ENCODE results near the gene CENPP.

The CENPP gene

GRCh38 chr9:92520837-92521236 lies 195.1 kb downstream of the CENPP start:
- TF ChIP-seq NFIC (IDR thresholded peaks at IDR 0.05) (no peak), EGR1 (IDR thresholded peaks at IDR 0.05) (no peak), RAD21 (IDR thresholded peaks at IDR 0.05; ENCODE audit: low read depth) (no peak), TCF12 (IDR thresholded peaks at IDR 0.05; ENCODE audit: low read depth) (no peak), USF1 (IDR thresholded peaks at IDR 0.05) (no peak), TAF1 (IDR thresholded peaks at IDR 0.05; ENCODE audit: low read depth) (no peak), ZBTB7A (IDR thresholded peaks at IDR 0.05; ENCODE audit: low read depth) (no peak), CEBPB (IDR thresholded peaks at IDR 0.05) (no peak)
- TF ChIP-seq, protein P1, sequence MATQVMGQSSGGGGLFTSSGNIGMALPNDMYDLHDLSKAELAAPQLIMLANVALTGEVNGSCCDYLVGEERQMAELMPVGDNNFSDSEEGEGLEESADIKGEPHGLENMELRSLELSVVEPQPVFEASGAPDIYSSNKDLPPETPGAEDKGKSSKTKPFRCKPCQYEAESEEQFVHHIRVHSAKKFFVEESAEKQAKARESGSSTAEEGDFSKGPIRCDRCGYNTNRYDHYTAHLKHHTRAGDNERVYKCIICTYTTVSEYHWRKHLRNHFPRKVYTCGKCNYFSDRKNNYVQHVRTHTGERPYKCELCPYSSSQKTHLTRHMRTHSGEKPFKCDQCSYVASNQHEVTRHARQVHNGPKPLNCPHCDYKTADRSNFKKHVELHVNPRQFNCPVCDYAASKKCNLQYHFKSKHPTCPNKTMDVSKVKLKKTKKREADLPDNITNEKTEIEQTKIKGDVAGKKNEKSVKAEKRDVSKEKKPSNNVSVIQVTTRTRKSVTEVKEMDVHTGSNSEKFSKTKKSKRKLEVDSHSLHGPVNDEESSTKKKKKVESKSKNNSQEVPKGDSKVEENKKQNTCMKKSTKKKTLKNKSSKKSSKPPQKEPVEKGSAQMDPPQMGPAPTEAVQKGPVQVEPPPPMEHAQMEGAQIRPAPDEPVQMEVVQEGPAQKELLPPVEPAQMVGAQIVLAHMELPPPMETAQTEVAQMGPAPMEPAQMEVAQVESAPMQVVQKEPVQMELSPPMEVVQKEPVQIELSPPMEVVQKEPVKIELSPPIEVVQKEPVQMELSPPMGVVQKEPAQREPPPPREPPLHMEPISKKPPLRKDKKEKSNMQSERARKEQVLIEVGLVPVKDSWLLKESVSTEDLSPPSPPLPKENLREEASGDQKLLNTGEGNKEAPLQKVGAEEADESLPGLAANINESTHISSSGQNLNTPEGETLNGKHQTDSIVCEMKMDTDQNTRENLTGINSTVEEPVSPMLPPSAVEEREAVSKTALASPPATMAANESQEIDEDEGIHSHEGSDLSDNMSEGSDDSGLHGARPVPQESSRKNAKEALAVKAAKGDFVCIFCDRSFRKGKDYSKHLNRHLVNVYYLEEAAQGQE (IDR thresholded peaks at IDR 0.05; ENCODE audit: low read depth), result no peak

DNA sequence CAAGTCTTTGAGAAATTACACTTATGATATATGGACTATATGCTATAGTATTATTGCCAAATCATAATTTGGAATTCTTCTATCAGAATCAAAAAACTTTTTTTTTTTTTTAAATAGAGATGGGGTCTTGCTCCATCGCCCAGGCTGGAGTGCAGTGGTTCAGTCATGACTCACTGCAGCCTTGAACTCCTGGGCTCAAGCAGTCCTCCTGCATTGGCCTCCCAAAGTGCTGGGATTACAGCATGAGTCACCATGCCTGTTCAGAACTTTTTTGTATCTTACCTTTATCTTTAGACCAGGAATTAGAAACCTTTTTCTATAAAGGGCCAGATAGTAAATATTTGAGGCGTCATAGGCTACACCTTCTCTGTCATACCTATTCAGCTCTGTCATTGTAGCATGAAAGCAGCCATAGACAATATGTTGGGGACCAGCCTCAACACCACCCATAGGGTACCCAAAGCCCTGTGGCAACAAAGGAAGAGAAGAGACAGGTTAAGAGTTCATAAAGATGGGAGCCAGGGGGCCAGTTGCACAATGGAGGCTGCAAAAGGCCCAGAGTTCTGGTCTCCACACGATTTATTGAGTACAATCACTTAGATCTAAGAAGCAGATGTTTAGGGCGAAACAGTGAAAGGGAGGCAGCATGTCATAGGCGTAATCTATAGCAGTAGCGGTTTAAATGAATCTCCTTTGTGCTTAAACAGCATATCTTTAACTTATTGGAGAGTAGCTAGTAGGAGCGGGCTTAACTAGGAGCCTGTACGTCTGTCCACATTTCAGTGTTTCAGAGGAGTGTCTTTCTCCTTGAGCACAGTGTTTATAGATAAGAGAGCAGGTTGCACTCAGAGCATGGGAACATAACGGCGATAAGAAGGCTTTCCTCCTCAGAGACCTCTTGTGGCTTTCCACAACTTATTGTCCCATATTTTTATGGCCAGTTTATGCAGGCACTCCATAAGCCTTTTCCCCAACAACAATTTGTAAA lies 197.5 kb downstream of the CENPP start:
- TF ChIP-seq EGR1 (IDR thresholded peaks at IDR 0.05) (no peak), YY1 (IDR thresholded peaks at IDR 0.05; ENCODE audit: low read depth) (no peak), TEAD4 (IDR thresholded peaks at IDR 0.05) (no peak), FOXM1 (IDR thresholded peaks at IDR 0.05; ENCODE audit: borderline replicate concordance, low read depth) (no peak), EP300 (IDR thresholded peaks at IDR 0.05; ENCODE audit: borderline replicate concordance) (no peak), TCF12 (IDR thresholded peaks at IDR 0.05; ENCODE audit: low read depth) (no peak), ZBTB7A (IDR thresholded peaks at IDR 0.05; ENCODE audit: low read depth) (no peak), NFIC (IDR thresholded peaks at IDR 0.05) (no peak), CEBPB (IDR thresholded peaks at IDR 0.05) (no peak), RAD21 (IDR thresholded peaks at IDR 0.05; ENCODE audit: low read depth) (no peak), MAX (IDR thresholded peaks at IDR 0.05) (no peak), USF1 (IDR thresholded peaks at IDR 0.05) (no peak)
- TF ChIP-seq, protein P1 (IDR thresholded peaks at IDR 0.05; ENCODE audit: low read depth), result no peak

- TF ChIP-seq YY1 (IDR thresholded peaks at IDR 0.05; ENCODE audit: low read depth) (no peak), FOXM1 (IDR thresholded peaks at IDR 0.05; ENCODE audit: borderline replicate concordance, low read depth) (no peak), NFIC (IDR thresholded peaks at IDR 0.05) (no peak), CEBPB (IDR thresholded peaks at IDR 0.05) (no peak), RAD21 (IDR thresholded peaks at IDR 0.05; ENCODE audit: low read depth) (no peak), CREB1 (IDR thresholded peaks at IDR 0.05; ENCODE audit: low read depth) (no peak)
- TF ChIP-seq, protein P1 (IDR thresholded peaks at IDR 0.05; ENCODE audit: low read depth), result no peak
Observed at GRCh38 chr9:92524881-92525280, 199.1 kb downstream of the CENPP start.

DNA sequence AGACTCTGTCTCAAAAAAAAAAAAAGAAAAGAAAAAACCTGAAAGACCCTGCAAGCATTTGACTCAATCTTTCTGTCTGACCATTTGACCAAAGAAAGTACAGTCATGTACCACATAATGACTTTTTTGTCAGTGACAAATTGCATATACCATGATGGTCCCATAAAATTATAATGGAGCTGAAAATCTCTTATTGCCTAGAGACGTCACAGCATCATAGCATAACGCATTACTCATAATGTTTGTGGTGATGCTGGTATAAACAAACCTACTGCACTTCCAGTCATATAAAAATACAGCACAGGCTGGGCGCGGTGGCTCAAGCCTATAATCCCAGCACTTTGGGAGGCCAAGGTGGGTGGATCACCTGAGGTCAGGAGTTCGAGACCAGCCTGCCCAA lies 199.6 kb downstream of the CENPP start:
- TF ChIP-seq MAX (IDR thresholded peaks at IDR 0.05) (no peak), CREB1 (IDR thresholded peaks at IDR 0.05; ENCODE audit: low read depth) (no peak), TEAD4 (IDR thresholded peaks at IDR 0.05) (no peak), NFIC (IDR thresholded peaks at IDR 0.05) (no peak), CEBPB (IDR thresholded peaks at IDR 0.05) (no peak), EP300 (IDR thresholded peaks at IDR 0.05; ENCODE audit: borderline replicate concordance) (no peak), YY1 (IDR thresholded peaks at IDR 0.05; ENCODE audit: low read depth) (no peak), ZBTB7A (IDR thresholded peaks at IDR 0.05; ENCODE audit: low read depth) (no peak), RAD21 (IDR thresholded peaks at IDR 0.05; ENCODE audit: low read depth) (no peak), EGR1 (IDR thresholded peaks at IDR 0.05) (no peak), TAF1 (IDR thresholded peaks at IDR 0.05; ENCODE audit: low read depth) (no peak), TCF12 (IDR thresholded peaks at IDR 0.05; ENCODE audit: low read depth) (no peak)
- TF ChIP-seq, protein P1 (IDR thresholded peaks at IDR 0.05; ENCODE audit: low read depth), result no peak

All from Ishikawa (cell line).